RWPE1 (cell line): ENCODE data around the gene UNC5C.

Source experiments
- CTCF ChIA-PET: fragments of 350-600 bp; sonication (Branson Sonifier 250); formaldehyde crosslinking; extraction: SDS; loops from one replicate; lab custom pipeline; 2021; lab: Yijun Ruan, JAX
- POLR2A ChIA-PET: fragments of 400-600 bp; formaldehyde crosslinking; extraction: SDS; loops from one replicate; lab custom pipeline; 2020; ENCODE audit warnings: antibody characterized with exemption; ENCODE audit not compliant: low non-redundant PET; lab: Yijun Ruan, JAX
- DNase-seq: peaks from one replicate; pipeline ENCODE4 v3.0.0; 2012; ENCODE audit warnings: low spot score
- H3K27ac ChIP-seq: fragments of 450-650 bp; 2 replicates; pipeline ENCODE4 v1.5.1; 2017
- CTCF ChIP-seq: fragments of 450-650 bp; conservative IDR thresholded peaks from 2 replicates; pipeline ENCODE4 v1.5.1; 2017; ENCODE audit warnings: low read depth, mild to moderate bottlenecking

The UNC5C gene

DNA sequence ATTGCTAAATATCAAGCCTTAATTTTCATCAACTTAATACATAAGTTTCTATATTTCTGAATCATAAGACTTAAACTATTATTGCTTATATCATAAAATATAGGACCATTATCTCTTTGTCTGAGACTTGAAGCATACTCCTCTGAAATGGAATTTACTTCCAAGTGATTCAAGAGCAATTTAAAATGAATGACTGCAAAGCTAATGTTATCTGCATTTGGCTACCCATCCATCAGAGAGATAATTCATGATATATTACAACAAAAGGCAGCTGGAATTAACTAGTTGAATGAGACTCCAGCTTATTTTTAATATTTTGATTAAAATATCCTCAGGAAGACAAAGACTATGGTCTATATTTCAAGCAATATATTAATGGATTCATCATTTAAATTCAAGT lies 208.6 kb downstream of the UNC5C start:
- ChIA-PET POLR2A (no interaction called here), CTCF (no interaction called here)
- TF ChIP-seq CTCF: no peak
- H3K27ac ChIP-seq: no peak overlapping the region
- no peak for DNase-seq

DNA sequence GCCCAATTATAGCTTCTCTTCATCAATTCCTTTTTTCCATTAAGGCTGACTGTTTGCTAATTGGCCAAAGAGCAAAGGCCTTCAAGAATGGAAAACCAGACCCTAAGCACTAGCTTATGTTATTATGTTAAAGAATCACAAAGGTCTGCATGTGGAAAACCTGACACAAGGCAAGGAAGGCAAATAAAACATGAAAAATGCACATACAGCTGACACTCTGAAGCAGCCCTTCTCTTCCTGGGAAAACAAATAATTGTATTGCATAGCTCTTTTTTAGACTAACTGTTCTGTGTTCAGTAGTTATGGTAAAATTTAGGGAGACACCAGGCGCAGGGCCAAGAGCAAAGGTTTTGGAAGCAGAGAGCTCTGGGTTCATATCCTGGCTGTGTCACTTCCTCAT lies 223.1 kb downstream of the UNC5C start:
- POLR2A ChIA-PET: no interaction called here
- TF ChIP-seq CTCF: no peak
- CTCF ChIA-PET: no interaction called here

DNA sequence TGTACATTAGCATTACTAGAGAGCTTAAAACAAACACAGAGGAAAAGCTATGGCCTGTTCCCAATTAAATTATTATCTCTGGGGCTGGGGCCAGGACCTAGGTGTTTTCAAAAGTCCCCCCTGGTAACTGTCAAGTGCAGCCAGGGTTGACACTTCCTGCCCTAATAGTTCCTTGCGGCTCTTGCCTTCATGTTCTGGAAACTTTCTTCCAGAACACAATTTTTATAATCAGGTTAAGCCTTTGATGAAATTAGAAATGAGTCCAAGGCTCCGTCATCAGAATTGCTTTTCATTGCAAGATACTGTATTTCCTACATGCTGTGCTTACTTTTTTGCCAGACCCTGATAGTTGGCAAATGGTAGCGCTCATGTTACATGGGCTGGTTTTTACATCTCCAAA lies 229.6 kb downstream of the UNC5C start:
- H3K27ac ChIP-seq: no peak overlapping the region
- CTCF ChIA-PET: interaction anchor here (0.7 kb wide), 1 partner anchor 972 kb away, joined by 3 read pairs; no protein-coding TSS in a partner anchor
- no peak for DNase-seq
- no peak for TF ChIP-seq CTCF
- POLR2A ChIA-PET: no interaction called here

More for the DNA sequence above, 223.1 kb downstream of the UNC5C start:
- no peak overlapping the region for H3K27ac ChIP-seq
- DNase-seq: no peak

- H3K27ac ChIP-seq: no peak overlapping the region
- POLR2A ChIA-PET: no interaction called here
- TF ChIP-seq CTCF: no peak
- CTCF ChIA-PET: no interaction called here
- no peak for DNase-seq
Observed at GRCh38 chr4:95318483-95318882, 230.3 kb downstream of the UNC5C start.

DNA sequence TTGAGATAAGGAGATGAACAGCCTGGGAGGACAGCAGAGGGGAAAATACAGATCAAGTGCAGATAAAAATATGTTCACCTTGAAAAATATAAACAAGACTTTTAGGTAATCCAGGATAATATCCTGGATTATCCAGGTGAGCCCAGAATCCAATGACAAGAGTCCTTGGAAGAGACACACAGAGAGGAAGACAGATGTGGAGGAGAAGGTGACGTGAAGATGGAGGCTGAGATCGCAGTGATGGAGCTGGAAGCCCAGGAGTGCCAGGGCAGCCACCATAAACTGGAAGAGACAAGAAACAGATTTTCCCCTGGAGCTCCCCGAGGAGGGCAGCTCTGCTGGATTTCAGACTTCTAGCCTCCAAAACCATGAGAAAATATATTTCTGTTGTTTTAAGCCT lies 230.7 kb downstream of the UNC5C start:
- TF ChIP-seq CTCF: no peak
- H3K27ac ChIP-seq: no peak overlapping the region
- DNase-seq: no peak
- POLR2A ChIA-PET: no interaction called here
- CTCF ChIA-PET: no interaction called here

DNA sequence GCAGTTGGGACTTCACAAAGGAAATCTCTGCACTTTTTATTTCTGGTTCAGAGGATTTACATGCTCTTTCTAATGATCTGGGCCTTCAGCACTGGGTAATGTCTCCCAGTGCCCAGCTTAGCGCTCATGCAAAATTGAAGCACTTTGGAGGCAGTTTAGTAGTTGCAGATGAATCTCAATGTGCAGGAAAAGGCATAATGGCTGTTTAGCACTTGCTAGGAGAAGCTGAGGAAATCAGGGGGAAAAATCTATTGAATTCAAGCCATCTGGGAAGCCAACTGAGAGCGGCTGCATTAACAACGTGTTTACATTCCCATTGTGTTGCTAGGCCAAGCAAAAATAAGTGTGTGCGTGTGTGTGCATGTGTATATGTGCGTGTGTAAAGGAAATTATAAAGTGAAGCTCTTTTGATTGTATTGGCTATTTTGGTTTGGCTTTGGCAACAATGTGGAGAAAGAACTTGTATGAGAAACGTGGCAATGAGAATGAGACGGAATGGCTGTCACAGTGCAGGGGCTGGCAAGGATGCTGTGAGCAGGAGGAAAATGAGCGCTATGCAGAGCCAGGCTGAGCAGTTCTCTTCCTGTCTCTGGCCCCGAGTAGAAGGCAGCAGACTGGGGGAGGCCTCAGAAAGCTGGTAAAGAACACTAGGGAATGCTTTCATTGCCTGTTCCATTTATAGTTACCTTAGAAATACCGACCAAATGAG lies 231.5 kb downstream of the UNC5C start:
- no peak overlapping the region for H3K27ac ChIP-seq
- no peak for TF ChIP-seq CTCF
- ChIA-PET CTCF (no interaction called here), POLR2A (no interaction called here)
- DNase-seq: no peak
